IPS DF 19.7 (cell line): ENCODE measurements around the gene MAST3.

Experiments used
- DNase-seq: peaks from one replicate; pipeline ENCODE4 v3.0.0-alpha.2; 2013; ENCODE audit warnings: low read depth, low spot score

Gene MAST3

GRCh38 chr19:18135712-18136584, 38.4 kb downstream of the MAST3 start:
- no peak for DNase-seq

GRCh38 chr19:18137242-18137641, 39.7 kb downstream of the MAST3 start:
- no peak for DNase-seq

GRCh38 chr19:18137657-18138339, 40.2 kb downstream of the MAST3 start:
- no peak for DNase-seq

GRCh38 chr19:18140473-18140872, 42.9 kb downstream of the MAST3 start:
- no peak for DNase-seq

- no peak for DNase-seq
These were observed 43.5 kb downstream of the MAST3 start for GRCh38 chr19:18141031-18141430.

- DNase-seq: no peak
These were observed 46.3 kb downstream of the MAST3 start for GRCh38 chr19:18143902-18144301.

- DNase-seq: no peak
These were observed 46.8 kb downstream of the MAST3 start for GRCh38 chr19:18144361-18144760.

- DNase-seq: no peak
These were observed 47.3 kb downstream of the MAST3 start for GRCh38 chr19:18144906-18145305.

- DNase-seq: no peak
These were observed 47.9 kb downstream of the MAST3 start for GRCh38 chr19:18145391-18145999.

GRCh38 chr19:18147396-18147795, 49.8 kb downstream of the MAST3 start:
- DNase-seq: no peak

GRCh38 chr19:18149596-18149975, 52.0 kb downstream of the MAST3 start:
- DNase-seq: no peak

GRCh38 chr19:18150776-18151624, 53.4 kb downstream of the MAST3 start:
- DNase-seq: no peak

GRCh38 chr19:18152442-18152816, 54.9 kb downstream of the MAST3 start:
- DNase-seq: peak; percentile 95

GRCh38 chr19:18152817-18153555, 55.4 kb downstream of the MAST3 start, which contains the start of gene PIK3R2:
TSS of gene PIK3R2 (plus strand) at chr19:18153163. CDS start at chr19:18155880, 2,717 bp downstream.
- peak; percentile 88 for DNase-seq

GRCh38 chr19:18153556-18154134, 56.1 kb downstream of the MAST3 start:
- DNase-seq: no peak

- no peak for DNase-seq
These were observed 57.8 kb downstream of the MAST3 start for GRCh38 chr19:18155095-18156087.

GRCh38 chr19:18156268-18156667, 58.7 kb downstream of the MAST3 start:
- DNase-seq: no peak

GRCh38 chr19:18156841-18157464, 59.4 kb downstream of the MAST3 start:
- no peak for DNase-seq
